GM20000 (cell line): ENCODE results near the gene SNTG2.

ENCODE experiments used
- DNase-seq: peaks from one replicate; pipeline ENCODE4 v3.0.0; 2012; ENCODE audit warnings: low spot score
- CTCF ChIP-seq: IDR thresholded peaks from 2 replicates; pipeline ENCODE4 v1.5.1; 2012; ENCODE audit warnings: mild to moderate bottlenecking, control low read depth; ENCODE audit errors: extremely low read depth, missing control alignments

The SNTG2 gene

GRCh38 chr2:1306014-1306686, 355.5 kb downstream of the SNTG2 start:
- DNase-seq: no peak

DNA sequence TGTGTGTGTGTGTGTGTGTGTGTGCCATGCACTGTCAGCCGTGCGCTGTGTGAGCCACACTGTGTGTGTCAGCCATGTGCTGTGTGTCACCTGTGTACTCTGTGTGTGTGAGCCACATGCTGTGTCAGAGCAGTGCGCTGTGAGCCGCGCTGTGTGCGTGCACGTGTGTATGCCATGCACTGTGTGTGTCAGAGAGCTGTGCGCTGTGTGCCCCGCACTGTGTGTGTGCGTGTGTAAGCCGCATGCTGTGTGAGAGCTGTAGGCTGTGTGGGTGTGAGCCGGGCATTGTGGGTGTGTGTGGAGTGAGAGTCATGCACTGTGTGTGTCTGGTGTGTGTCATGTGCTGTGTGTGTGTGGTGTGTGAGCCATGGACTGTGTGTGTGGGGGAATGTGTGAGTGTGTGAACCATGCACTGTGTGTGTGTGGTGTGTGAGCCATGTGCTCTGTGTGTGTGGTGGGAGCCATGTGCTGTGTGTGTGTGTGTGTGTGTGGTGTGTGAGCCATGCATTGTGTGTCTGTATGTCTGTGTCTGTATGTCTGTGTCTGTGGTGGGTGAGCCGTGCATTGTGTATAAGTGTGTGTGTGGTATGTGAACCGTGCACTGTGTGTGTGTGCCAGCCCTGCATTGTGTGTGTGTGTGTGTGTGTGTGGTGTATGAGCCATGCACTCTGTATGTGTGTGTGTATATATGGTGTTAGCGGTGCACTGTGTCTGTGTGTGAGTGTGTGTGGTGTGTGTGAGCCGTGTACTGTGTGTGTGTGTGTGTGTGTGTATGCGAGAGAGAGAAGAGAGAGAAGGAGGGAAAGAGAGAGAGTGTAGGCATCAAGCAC, 356.3 kb downstream of the SNTG2 start:
- no peak for DNase-seq
- no peak for TF ChIP-seq CTCF

More at GRCh38 chr2:1306014-1306686, 355.5 kb downstream of the SNTG2 start:
- no peak for TF ChIP-seq CTCF

DNA sequence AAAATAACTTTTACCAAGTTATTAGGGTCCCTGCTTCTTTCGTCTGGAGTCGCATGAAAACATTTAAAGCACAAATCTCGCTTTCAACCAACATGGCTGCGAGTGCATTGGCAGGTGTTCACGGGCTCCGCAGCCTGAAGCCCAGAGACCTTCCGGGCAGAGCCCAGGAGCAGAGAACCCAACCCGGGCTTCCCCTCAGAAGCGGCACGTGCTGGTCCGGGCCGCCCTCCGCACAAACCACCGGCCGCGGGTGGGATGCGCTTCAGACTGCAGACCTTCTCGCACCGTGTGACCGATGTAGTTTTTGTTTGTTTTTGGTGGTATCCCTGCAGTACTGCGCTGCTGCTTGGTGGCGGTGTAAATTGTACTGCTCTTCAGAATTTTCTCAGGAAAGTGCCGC, 357.0 kb downstream of the SNTG2 start:
- TF ChIP-seq CTCF: no peak
- no peak for DNase-seq

GRCh38 chr2:1308678-1309077, 358.0 kb downstream of the SNTG2 start:
- no peak for TF ChIP-seq CTCF
- no peak for DNase-seq

GRCh38 chr2:1309507-1309906, 358.9 kb downstream of the SNTG2 start:
- no peak for TF ChIP-seq CTCF

DNA sequence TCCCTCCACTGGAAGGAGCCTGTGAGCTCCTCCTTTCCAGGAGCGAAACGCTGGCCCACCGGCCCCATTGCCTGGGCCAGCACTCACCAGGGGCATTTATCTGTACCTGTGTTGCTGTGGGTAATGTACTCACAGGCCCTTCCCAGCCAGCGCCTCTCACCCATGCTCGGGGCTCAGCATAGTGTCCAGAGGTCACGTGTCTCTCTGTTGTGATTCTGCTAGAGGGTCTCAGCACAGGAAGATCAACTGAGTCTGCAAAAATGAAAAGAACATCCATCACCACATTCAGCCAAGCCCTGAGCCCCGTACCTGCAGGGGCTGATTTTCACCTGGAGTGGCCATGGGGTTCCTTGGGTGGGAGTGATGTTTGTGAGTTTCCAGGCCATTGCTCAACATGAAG, 359.6 kb downstream of the SNTG2 start:
- no peak for TF ChIP-seq CTCF
- DNase-seq: no peak

More at GRCh38 chr2:1309507-1309906, 358.9 kb downstream of the SNTG2 start:
- no peak for DNase-seq

- no peak for TF ChIP-seq CTCF
- DNase-seq: no peak
Observed at GRCh38 chr2:1310866-1311265, 360.2 kb downstream of the SNTG2 start.
